ENCODE data around the gene CREB3L1. TPM values are rescaled to one million over a fixed set of nuclear protein-coding genes. Genes with fewer than 3 reads are reported as not detected.
A peak's percentile ranks its signal among the peaks of the same experiment; 100 is the strongest.

CREB3L1 gene
- total and polyA plus RNA-seq, 2 donors (not counting 3 experiments of a cell fraction or from before 2014, with no cell fraction given), result 0.23 to 0.84 TPM

GRCh38 chr11:46319074-46319453 lies 41.6 kb downstream of the CREB3L1 start:
- DNase-seq (ENCODE audit: low read depth, low spot score) (no peak), FAIRE-seq (no peak)
- Histone ChIP-seq H3K9me3 (replicated peaks; ENCODE audit: control insufficient read depth, insufficient read depth, low read length) (no peaks in the 10 kb centered on the region), H3K9ac (replicated peaks; ENCODE audit: extremely low read depth, insufficient read depth, low read length) (no peak overlapping the region), H3K4me2 (ENCODE audit: insufficient read depth, low read length) (no peak overlapping the region), H4K20me1 (replicated peaks; ENCODE audit: control insufficient read depth, extremely low read depth, insufficient read depth, low read length) (no peaks in the 10 kb centered on the region), H3K4me3 (replicated peaks in 1 of 3; ENCODE audit: insufficient read depth in 1 of 3, low read depth in 1 of 3, low read length in 3 of 3) (no peak overlapping the region), H2AFZ (ENCODE audit: low read depth, low read length) (peak overlapping the region; percentile 75), H3K9me1 (replicated peaks; ENCODE audit: control insufficient read depth, extremely low read depth, insufficient read depth, low read length) (no peaks in the 10 kb centered on the region), H3K27me3 (ENCODE audit: control insufficient read depth in 2 of 2, insufficient read depth in 2 of 2, low read length in 2 of 2) (no peaks in the 10 kb centered on the region), H3K36me3 (ENCODE audit: control insufficient read depth in 2 of 2, extremely low read depth in 1 of 2, insufficient read depth in 2 of 2, low read length in 2 of 2) (no peaks in the 10 kb centered on the region), H3K27ac (ENCODE audit: insufficient read depth, low read depth, low read length) (no peak overlapping the region), H3K79me2 (ENCODE audit: control insufficient read depth, insufficient read depth, low read length) (no peaks in the 10 kb centered on the region), H3K4me1 (ENCODE audit: control insufficient read depth, extremely low read depth, insufficient read depth, low read length) (peaks cover 8% of the 10 kb centered on the region)
- intact Hi-C loops (cut with micrococcal nuclease), result loop anchor here (5.0 to 10.0 kb wide), 2 partner anchors 197 to 474 kb away; partner anchors contain the start of genes CRY2 and PHF21A
- ChIA-PET CTCF (interaction anchor here (0.9 to 6.8 kb wide), 7 partner anchors 10 to 80 kb away, joined by 3 to 91 read pairs (median 7); no protein-coding TSS in a partner anchor), POLR2A (no interaction called here)
- TF ChIP-seq POLR2AphosphoS5 (IDR thresholded peaks at IDR 0.05; ENCODE audit: insufficient read depth, low read depth, low read length), result no peak
- BruUV-seq (replicated peaks), result no TSS peak
- dilution Hi-C loops (cut with MboI; ENCODE audit: extremely low pct_ligation_motif_present, low sequenced_read_pairs), result no loop called here

- H2AFZ ChIP-seq (ENCODE audit: low read depth, low read length), result no peak overlapping the region
- H3K27ac ChIP-seq (ENCODE audit: insufficient read depth, low read depth, low read length), result no peak overlapping the region
- H4K20me1 ChIP-seq (replicated peaks; ENCODE audit: control insufficient read depth, extremely low read depth, insufficient read depth, low read length), result no peaks in the 10 kb centered on the region
- ChIA-PET CTCF (no interaction called here), POLR2A (no interaction called here)
- dilution Hi-C loops (cut with MboI; ENCODE audit: extremely low pct_ligation_motif_present, low sequenced_read_pairs) (no loop called here), intact Hi-C loops (cut with micrococcal nuclease) (no loop called here)
- no peak overlapping the region for H3K9ac ChIP-seq (replicated peaks; ENCODE audit: extremely low read depth, insufficient read depth, low read length)
- H3K9me3 ChIP-seq (replicated peaks; ENCODE audit: control insufficient read depth, insufficient read depth, low read length), result no peaks in the 10 kb centered on the region
- no peak overlapping the region for H3K4me3 ChIP-seq (replicated peaks in 1 of 3; ENCODE audit: insufficient read depth in 1 of 3, low read depth in 1 of 3, low read length in 3 of 3)
- peaks cover 8% of the 10 kb centered on the region for H3K4me1 ChIP-seq (ENCODE audit: control insufficient read depth, extremely low read depth, insufficient read depth, low read length)
- no peak overlapping the region for H3K4me2 ChIP-seq (ENCODE audit: insufficient read depth, low read length)
- no peaks in the 10 kb centered on the region for H3K9me1 ChIP-seq (replicated peaks; ENCODE audit: control insufficient read depth, extremely low read depth, insufficient read depth, low read length)
- DNase-seq (ENCODE audit: low read depth, low spot score), result no peak
- FAIRE-seq, result no peak
- no peaks in the 10 kb centered on the region for H3K79me2 ChIP-seq (ENCODE audit: control insufficient read depth, insufficient read depth, low read length)
- H3K36me3 ChIP-seq (ENCODE audit: control insufficient read depth in 2 of 2, extremely low read depth in 1 of 2, insufficient read depth in 2 of 2, low read length in 2 of 2), result no peaks in the 10 kb centered on the region
- no TSS peak for BruUV-seq (replicated peaks)
- TF ChIP-seq POLR2A (IDR thresholded peaks at IDR 0.05; ENCODE audit: low read depth, low read length), result no peak
- no peak for TF ChIP-seq GATA2 (IDR thresholded peaks at IDR 0.05; ENCODE audit: insufficient read depth, insufficient read length, low read depth, low read length)
- no peak for TF ChIP-seq POLR2AphosphoS5 (IDR thresholded peaks at IDR 0.05; ENCODE audit: insufficient read depth, low read depth, low read length)
- no peak for TF ChIP-seq EZH2 (IDR thresholded peaks at IDR 0.05; ENCODE audit: borderline replicate concordance, low read depth, low read length, severe bottlenecking)
- TF ChIP-seq MYC (IDR thresholded peaks at IDR 0.05; ENCODE audit: low read depth, low read length), result no peak
- TF ChIP-seq MAX (IDR thresholded peaks at IDR 0.05; ENCODE audit: insufficient read depth, insufficient read length), result no peak
- no peak for TF ChIP-seq CTCF (IDR thresholded peaks at IDR 0.05; ENCODE audit: extremely low read depth in 1 of 2, insufficient read depth in 1 of 2, low read depth in 1 of 2, low read length in 2 of 2)
- TF ChIP-seq FOS (IDR thresholded peaks at IDR 0.05; ENCODE audit: borderline replicate concordance, insufficient read depth, low read length), result no peak
- TF ChIP-seq JUN (IDR thresholded peaks at IDR 0.05; ENCODE audit: borderline replicate concordance, insufficient read depth, insufficient read length, low read depth), result no peak
- peaks cover 0 to 2% of the 10 kb centered on the region in 2 experiments for H3K27me3 ChIP-seq (ENCODE audit: control insufficient read depth in 2 of 2, insufficient read depth in 2 of 2, low read length in 2 of 2)
Observed at GRCh38 chr11:46321757-46322156, 44.3 kb downstream of the CREB3L1 start.

All from endothelial cell of umbilical vein (primary cell).